HL-60 (cell line): Measurements from ENCODE around the gene ZDHHC24.

Experiments
- DNase-seq, 2 experiments: peaks; one replicate each; pipeline ENCODE4 v3.0.0-alpha.2; 2010 to 2020; ENCODE audit warnings: low read depth in 1 of 2, low spot score in 1 of 2
- H3K27ac ChIP-seq: fragments of 250-450 bp; sonication (Bioruptor Pico); replicated peaks from 2 replicates; pipeline ENCODE4 v1.5.1; 2020; ENCODE audit warnings: mild to moderate bottlenecking, moderate library complexity
- H3K27me3 ChIP-seq: fragments of 250-450 bp; sonication (Bioruptor Pico); 2 replicates; pipeline ENCODE4 v1.5.1; 2021; ENCODE audit warnings: mild to moderate bottlenecking, moderate library complexity; ENCODE audit not compliant: insufficient read depth, poor library complexity, severe bottlenecking
- H3K4me3 ChIP-seq: replicated peaks from 2 replicates; pipeline ENCODE4 v1.5.1; 2011; ENCODE audit warnings: mild to moderate bottlenecking, control low read depth, low read length; ENCODE audit not compliant: insufficient read depth
- GABPA ChIP-seq: IDR thresholded peaks from 2 replicates; pipeline ENCODE4 v1.6.1; 2012; ENCODE audit warnings: low read depth
- POLR2AphosphoS5 ChIP-seq: IDR thresholded peaks from 2 replicates; pipeline ENCODE4 v1.6.1; 2012; ENCODE audit warnings: low read depth
- SPI1 ChIP-seq: IDR thresholded peaks from 2 replicates; pipeline ENCODE4 v1.6.1; 2012; ENCODE audit warnings: low read depth, mild to moderate bottlenecking, borderline replicate concordance
- TF ChIP-seq, protein P1 (sequence below): IDR thresholded peaks from 2 replicates; pipeline ENCODE4 v1.6.1; 2012; ENCODE audit warnings: low read depth; ENCODE audit not compliant: insufficient replicate concordance
- TF ChIP-seq, protein P2 (sequence below): IDR thresholded peaks from one replicate; pipeline ENCODE4 v1.5.1; 2011; ENCODE audit warnings: low read length, control low read depth, inconsistent platforms; ENCODE audit not compliant: insufficient read depth

Gene ZDHHC24

DNA sequence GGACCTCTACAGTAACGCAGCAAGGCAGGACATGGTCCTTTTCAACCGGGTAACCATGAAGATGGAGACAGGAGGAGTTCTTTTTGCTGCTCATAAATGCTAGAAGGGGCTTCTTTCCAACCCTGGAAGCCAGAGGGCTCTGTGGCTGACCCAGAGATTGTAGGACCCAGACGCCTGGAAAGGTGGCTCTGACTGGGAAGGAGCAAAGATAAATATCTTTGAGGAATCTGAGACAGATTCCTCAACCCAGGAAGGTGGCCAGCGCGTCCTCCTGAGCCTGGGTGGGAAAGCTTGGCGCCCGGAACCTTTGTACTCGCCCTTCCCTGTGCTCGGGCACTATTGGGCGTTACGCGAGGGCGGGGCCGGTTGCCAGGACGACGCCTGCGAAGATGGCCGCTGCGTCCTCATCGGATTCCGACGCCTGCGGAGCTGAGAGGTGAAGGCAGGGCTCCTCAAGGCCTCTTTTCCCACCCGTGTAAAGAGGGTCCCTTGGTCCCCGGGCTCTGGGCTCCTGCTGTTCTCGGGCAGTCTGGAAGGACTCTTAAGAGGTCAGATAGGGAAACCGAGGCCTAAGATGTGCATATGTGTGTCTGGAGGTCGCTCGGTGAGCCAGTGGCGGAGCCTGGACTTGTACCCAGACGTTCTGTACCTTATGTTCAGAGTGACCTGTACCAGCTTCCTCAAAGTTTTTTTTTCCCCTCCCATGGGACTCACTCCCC is 35.4 kb downstream of the ZDHHC24 start, which contains the start of gene BBS1:
Gene BBS1, plus strand, starts transcription at position 365 of the 719 bp plus-strand sequence. Its CDS starts 25 bp downstream, at position 390.
- no peaks in the 10 kb centered on the region for H3K27me3 ChIP-seq
- H3K27ac ChIP-seq = peak within 1 kb of the TSS; percentile 55
- H3K4me3 ChIP-seq = peak within 1 kb of the TSS; percentile 95
- peak; percentile 58 to 81 for DNase-seq
- peak; percentile 90 for TF ChIP-seq POLR2AphosphoS5
- TF ChIP-seq, protein P1, sequence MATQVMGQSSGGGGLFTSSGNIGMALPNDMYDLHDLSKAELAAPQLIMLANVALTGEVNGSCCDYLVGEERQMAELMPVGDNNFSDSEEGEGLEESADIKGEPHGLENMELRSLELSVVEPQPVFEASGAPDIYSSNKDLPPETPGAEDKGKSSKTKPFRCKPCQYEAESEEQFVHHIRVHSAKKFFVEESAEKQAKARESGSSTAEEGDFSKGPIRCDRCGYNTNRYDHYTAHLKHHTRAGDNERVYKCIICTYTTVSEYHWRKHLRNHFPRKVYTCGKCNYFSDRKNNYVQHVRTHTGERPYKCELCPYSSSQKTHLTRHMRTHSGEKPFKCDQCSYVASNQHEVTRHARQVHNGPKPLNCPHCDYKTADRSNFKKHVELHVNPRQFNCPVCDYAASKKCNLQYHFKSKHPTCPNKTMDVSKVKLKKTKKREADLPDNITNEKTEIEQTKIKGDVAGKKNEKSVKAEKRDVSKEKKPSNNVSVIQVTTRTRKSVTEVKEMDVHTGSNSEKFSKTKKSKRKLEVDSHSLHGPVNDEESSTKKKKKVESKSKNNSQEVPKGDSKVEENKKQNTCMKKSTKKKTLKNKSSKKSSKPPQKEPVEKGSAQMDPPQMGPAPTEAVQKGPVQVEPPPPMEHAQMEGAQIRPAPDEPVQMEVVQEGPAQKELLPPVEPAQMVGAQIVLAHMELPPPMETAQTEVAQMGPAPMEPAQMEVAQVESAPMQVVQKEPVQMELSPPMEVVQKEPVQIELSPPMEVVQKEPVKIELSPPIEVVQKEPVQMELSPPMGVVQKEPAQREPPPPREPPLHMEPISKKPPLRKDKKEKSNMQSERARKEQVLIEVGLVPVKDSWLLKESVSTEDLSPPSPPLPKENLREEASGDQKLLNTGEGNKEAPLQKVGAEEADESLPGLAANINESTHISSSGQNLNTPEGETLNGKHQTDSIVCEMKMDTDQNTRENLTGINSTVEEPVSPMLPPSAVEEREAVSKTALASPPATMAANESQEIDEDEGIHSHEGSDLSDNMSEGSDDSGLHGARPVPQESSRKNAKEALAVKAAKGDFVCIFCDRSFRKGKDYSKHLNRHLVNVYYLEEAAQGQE = peak; percentile 60
- peak; percentile 81 for TF ChIP-seq GABPA
- TF ChIP-seq SPI1 = no peak

DNA sequence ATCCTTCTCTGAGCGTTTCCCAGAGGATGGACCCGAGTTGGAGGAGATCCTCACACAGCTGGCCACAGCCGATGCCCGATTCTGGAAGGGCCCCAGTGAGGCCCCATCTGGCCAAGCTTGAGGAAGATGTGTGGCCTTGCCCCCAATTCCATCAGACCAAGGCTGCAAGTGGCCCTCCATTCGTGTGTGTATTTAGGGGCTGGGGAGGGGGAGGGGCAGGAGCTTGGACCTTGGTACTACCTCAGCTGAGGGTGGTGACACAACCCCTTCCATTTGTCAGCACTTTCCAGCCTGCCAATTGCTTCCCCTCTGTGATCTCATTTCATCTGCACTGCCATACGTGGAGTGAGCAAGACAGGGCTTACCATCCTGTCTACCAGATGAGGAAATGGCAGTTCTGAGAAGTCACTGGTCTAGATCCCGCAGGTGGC is 36.7 kb downstream of the ZDHHC24 start:
- TF ChIP-seq, protein P1 = no peak
- no peak for TF ChIP-seq GABPA
- TF ChIP-seq, protein P2, sequence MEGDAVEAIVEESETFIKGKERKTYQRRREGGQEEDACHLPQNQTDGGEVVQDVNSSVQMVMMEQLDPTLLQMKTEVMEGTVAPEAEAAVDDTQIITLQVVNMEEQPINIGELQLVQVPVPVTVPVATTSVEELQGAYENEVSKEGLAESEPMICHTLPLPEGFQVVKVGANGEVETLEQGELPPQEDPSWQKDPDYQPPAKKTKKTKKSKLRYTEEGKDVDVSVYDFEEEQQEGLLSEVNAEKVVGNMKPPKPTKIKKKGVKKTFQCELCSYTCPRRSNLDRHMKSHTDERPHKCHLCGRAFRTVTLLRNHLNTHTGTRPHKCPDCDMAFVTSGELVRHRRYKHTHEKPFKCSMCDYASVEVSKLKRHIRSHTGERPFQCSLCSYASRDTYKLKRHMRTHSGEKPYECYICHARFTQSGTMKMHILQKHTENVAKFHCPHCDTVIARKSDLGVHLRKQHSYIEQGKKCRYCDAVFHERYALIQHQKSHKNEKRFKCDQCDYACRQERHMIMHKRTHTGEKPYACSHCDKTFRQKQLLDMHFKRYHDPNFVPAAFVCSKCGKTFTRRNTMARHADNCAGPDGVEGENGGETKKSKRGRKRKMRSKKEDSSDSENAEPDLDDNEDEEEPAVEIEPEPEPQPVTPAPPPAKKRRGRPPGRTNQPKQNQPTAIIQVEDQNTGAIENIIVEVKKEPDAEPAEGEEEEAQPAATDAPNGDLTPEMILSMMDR = no peak
- TF ChIP-seq SPI1 = no peak
- no peak; the same call in 1 of the 2 replicates for TF ChIP-seq POLR2AphosphoS5
- Histone ChIP-seq H3K27ac (peak overlapping the region; percentile 55), H3K27me3 (no peaks in the 10 kb centered on the region), H3K4me3 (no peak overlapping the region)
- peak in 1 of 2 experiments; percentile 81 for DNase-seq

DNA sequence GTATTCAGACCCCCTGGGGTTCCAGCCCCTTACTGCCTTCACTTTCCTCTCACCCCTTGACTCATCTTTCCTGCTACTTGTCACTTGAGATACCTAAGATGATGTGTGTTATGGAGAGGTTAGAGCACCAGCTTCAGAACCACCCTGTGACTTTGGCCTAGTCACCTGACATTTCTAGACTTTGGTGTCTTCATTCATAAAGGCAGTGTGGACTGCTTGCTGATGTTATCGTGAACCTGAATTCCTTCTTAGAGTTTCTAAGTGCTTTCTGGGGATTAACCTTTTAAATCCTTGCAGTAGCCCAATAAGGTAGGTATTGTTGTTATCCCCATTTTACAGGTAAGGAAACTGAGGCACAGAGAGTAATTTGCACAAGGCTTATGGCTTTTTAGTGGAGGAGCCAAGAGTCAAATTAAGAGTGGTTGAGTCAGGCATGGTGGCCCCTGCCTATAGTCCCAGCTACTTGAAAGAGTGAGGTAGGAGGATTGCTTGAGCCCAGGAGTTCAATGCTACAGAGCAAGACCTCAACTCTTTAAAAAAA is 40.5 kb downstream of the ZDHHC24 start:
- TF ChIP-seq POLR2AphosphoS5 = no peak
- no peak for TF ChIP-seq SPI1
- TF ChIP-seq GABPA = no peak
- TF ChIP-seq, protein P2 = no peak
- TF ChIP-seq, protein P1 = no peak
- H3K4me3 ChIP-seq = no peak overlapping the region
- H3K27ac ChIP-seq = no peak overlapping the region
- no peaks in the 10 kb centered on the region for H3K27me3 ChIP-seq
- no peak for DNase-seq
